Measurements from ENCODE around the gene NGF. TPM values are rescaled to one million over a fixed set of nuclear protein-coding genes. Genes with fewer than 3 reads are reported as not detected.

The NGF gene
- total and polyA plus RNA-seq, 2 of the 8 experiments (the other 6 are each of a cell fraction or from before 2014, with no cell fraction given) = 1.6 TPM; not detected in 1

DNA sequence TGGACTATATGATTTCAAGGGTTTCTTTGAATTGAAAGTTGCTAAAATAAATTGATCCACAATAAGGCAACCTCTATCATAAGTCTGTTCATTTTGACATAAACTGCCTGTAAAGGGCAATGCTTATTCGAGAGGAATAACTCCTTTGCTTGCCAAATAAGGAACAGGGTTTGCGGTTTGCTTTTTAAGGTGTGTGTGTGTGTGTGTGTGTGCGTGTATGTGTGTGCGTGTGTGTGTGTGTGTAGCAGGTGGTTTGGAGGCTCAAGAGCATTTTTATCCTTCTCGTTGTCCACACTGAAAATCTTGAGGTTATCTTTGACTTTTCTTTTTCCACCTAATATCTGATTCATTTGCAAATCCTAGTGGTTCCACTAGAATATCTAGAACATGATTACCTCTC, 13.1 kb upstream of the NGF start:
- H3K27ac ChIP-seq (ENCODE audit: low read depth, low read length) = no peak overlapping the region
- H2BK20ac ChIP-seq (ENCODE audit: low read length) = no peak overlapping the region
- no peak overlapping the region for H3K18ac ChIP-seq (ENCODE audit: extremely low read depth, low read length)
- H3K36me3 ChIP-seq (ENCODE audit: control insufficient read depth in 2 of 4, insufficient read depth in 4 of 4, low read length in 3 of 4) = no peaks in the 10 kb centered on the region
- H3K23me2 ChIP-seq (ENCODE audit: low read depth, low read length) = peaks cover 2% of the 10 kb centered on the region; the same call in 1 of the 2 replicates
- no peak overlapping the region for H2BK5ac ChIP-seq (ENCODE audit: low read depth, low read length)
- no peak overlapping the region for H2BK12ac ChIP-seq (ENCODE audit: low read depth, low read length)
- H3K9ac ChIP-seq (replicated peaks in 1 of 4; ENCODE audit: extremely low read depth in 1 of 4, low read depth in 3 of 4, low read length in 3 of 4) = no peak overlapping the region
- no peak overlapping the region for H3K4ac ChIP-seq (replicated peaks; ENCODE audit: insufficient read length, low read depth, low read length)
- no peaks in the 10 kb centered on the region for H3K27me3 ChIP-seq (replicated peaks in 1 of 4; ENCODE audit: control insufficient read depth in 3 of 4, extremely low read depth in 1 of 4, insufficient read depth in 3 of 4, low read length in 3 of 4)
- no peak for TF ChIP-seq POLR2AphosphoS5 (IDR thresholded peaks at IDR 0.05; ENCODE audit: low read depth, low read length)
- no peak for TF ChIP-seq CTBP2 (IDR thresholded peaks at IDR 0.05; ENCODE audit: borderline replicate concordance, insufficient read depth, insufficient read length, low read length)
- TF ChIP-seq, protein P1, sequence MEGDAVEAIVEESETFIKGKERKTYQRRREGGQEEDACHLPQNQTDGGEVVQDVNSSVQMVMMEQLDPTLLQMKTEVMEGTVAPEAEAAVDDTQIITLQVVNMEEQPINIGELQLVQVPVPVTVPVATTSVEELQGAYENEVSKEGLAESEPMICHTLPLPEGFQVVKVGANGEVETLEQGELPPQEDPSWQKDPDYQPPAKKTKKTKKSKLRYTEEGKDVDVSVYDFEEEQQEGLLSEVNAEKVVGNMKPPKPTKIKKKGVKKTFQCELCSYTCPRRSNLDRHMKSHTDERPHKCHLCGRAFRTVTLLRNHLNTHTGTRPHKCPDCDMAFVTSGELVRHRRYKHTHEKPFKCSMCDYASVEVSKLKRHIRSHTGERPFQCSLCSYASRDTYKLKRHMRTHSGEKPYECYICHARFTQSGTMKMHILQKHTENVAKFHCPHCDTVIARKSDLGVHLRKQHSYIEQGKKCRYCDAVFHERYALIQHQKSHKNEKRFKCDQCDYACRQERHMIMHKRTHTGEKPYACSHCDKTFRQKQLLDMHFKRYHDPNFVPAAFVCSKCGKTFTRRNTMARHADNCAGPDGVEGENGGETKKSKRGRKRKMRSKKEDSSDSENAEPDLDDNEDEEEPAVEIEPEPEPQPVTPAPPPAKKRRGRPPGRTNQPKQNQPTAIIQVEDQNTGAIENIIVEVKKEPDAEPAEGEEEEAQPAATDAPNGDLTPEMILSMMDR (IDR thresholded peaks at IDR 0.05; ENCODE audit: control extremely low read depth in 1 of 3, insufficient read depth in 1 of 3, low read depth in 1 of 3, low read length in 3 of 3) = no peak
- TF ChIP-seq RFX5 (IDR thresholded peaks at IDR 0.05; ENCODE audit: borderline replicate concordance, low read depth, low read length) = no peak
- no peak for TF ChIP-seq CREB1 (IDR thresholded peaks at IDR 0.05)
- ChIA-PET CTCF (ENCODE audit: partially characterized antibody) (no interaction called here), POLR2A (ENCODE audit: partially characterized antibody) (no interaction called here)
- H3K4me2 ChIP-seq (ENCODE audit: insufficient read depth in 1 of 2, low read depth in 2 of 2, low read length in 2 of 2) = no peak overlapping the region
- H4K8ac ChIP-seq (ENCODE audit: extremely low read depth, insufficient read depth, low read length) = no peak overlapping the region
- H3K79me2 ChIP-seq (ENCODE audit: control insufficient read depth in 1 of 2, insufficient read depth in 2 of 2, low read length in 2 of 2) = no peaks in the 10 kb centered on the region
- WGBS, 2 experiments (ENCODE audit: extremely low coverage in 1 of 2, insufficient coverage in 1 of 2, insufficient read length in 1 of 2, insufficient replicate concordance in 2 of 2, low coverage in 1 of 2, low lambda C conversion rate in 2 of 2, missing lambda C conversion rate in 1 of 2) = 92% methylated on average over 5 of the region's 5 CpGs; no CpG with 5 or more reads in 1 of the 2 experiments
- FAIRE-seq (no peak), DNase-seq (ENCODE audit: low read depth in 1 of 2, low spot score in 2 of 2) (no peak)
- no peak overlapping the region for H3K56ac ChIP-seq (replicated peaks; ENCODE audit: insufficient read length, low read depth, low read length)
- H3K79me1 ChIP-seq (ENCODE audit: low read depth, low read length) = no peaks in the 10 kb centered on the region
- no peak overlapping the region for H3K14ac ChIP-seq (ENCODE audit: insufficient read length)
- no peak overlapping the region for H4K5ac ChIP-seq (ENCODE audit: insufficient read length, low read depth, low read length)
- H4K91ac ChIP-seq (replicated peaks; ENCODE audit: insufficient read length, low read length) = no peak overlapping the region
- H2AFZ ChIP-seq (ENCODE audit: low read length) = no peak overlapping the region
- no peak overlapping the region for H3K23ac ChIP-seq (ENCODE audit: insufficient read length)
- no peak overlapping the region for H3K4me3 ChIP-seq (ENCODE audit: extremely low read depth in 1 of 4, insufficient read depth in 2 of 4, low read depth in 3 of 4, low read length in 4 of 4)
- no peak overlapping the region for H2BK120ac ChIP-seq (replicated peaks; ENCODE audit: low read depth, low read length)
- H2BK15ac ChIP-seq (ENCODE audit: low read length) = no peak overlapping the region
- no peaks in the 10 kb centered on the region for H3K9me3 ChIP-seq (ENCODE audit: insufficient read depth in 2 of 2, low read depth in 1 of 2, low read length in 1 of 2)
- no peak overlapping the region for H2AK5ac ChIP-seq (ENCODE audit: low read depth, low read length)
- no peaks in the 10 kb centered on the region for H4K20me1 ChIP-seq (replicated peaks in 1 of 2; ENCODE audit: control insufficient read depth in 1 of 2, insufficient read depth in 2 of 2, low read length in 2 of 2)
- no peaks in the 10 kb centered on the region for H3K4me1 ChIP-seq (replicated peaks in 1 of 4; ENCODE audit: control insufficient read depth in 3 of 4, insufficient read depth in 4 of 4, low read length in 3 of 4)

Measured in H1 (cell line).